Glutamatergic neuron (in vitro differentiated cells): Measurements from ENCODE around the gene PRKCE. TPM values are rescaled to one million over a fixed set of nuclear protein-coding genes. Genes with fewer than 3 reads are reported as not detected.

Experiments
- DNase-seq: peaks from one replicate; pipeline ENCODE4 v3.0.0; 2022
- H3K27ac Mint-ChIP-seq: one replicate; pipeline ENCODE4 v1.8.0; 2020; ENCODE audit warnings: mild to moderate bottlenecking, mixed read lengths, inconsistent platforms; ENCODE audit not compliant: unreplicated experiment
- H3K27me3 Mint-ChIP-seq: one replicate; pipeline ENCODE4 v1.8.0; 2020; ENCODE audit warnings: mild to moderate bottlenecking, moderate library complexity, mixed read lengths, inconsistent platforms; ENCODE audit not compliant: unreplicated experiment
- H3K36me3 Mint-ChIP-seq: one replicate; pipeline ENCODE4 v1.8.0; 2020; ENCODE audit warnings: mild to moderate bottlenecking, mixed read lengths, inconsistent platforms; ENCODE audit not compliant: unreplicated experiment
- H3K4me1 Mint-ChIP-seq: one replicate; pipeline ENCODE4 v1.8.0; 2020; ENCODE audit warnings: mild to moderate bottlenecking, low read depth, mixed read lengths, inconsistent platforms; ENCODE audit not compliant: unreplicated experiment
- H3K4me3 Mint-ChIP-seq: one replicate; pipeline ENCODE4 v1.8.0; 2020; ENCODE audit warnings: mild to moderate bottlenecking, mixed read lengths, inconsistent platforms; ENCODE audit not compliant: unreplicated experiment
- H3K9me3 Mint-ChIP-seq: one replicate; pipeline ENCODE4 v1.8.0; 2020; ENCODE audit warnings: mild to moderate bottlenecking, moderate library complexity, mixed read lengths, inconsistent platforms; ENCODE audit not compliant: unreplicated experiment
- total RNA-seq: library from RNA; stranded (reverse); fragmentation: NEBNext Ultra II Directional; extraction: Animal tissue kit (Norgen Biotek cat#: 25700); gene quantifications from one replicate; pipeline ENCODE4 v1.2.1, GENCODE V29; 2021; ENCODE audit not compliant: unreplicated experiment
- TF ChIP-seq, protein P1 (sequence below): fragments of 200-600 bp; sonication (generic); IDR thresholded peaks from one replicate; pipeline ENCODE4 v1.5.0; 2021; ENCODE audit not compliant: partially characterized antibody, unreplicated experiment

Gene PRKCE
- total RNA-seq, 1 donor from 2014 or later, result 74.8 TPM

DNA sequence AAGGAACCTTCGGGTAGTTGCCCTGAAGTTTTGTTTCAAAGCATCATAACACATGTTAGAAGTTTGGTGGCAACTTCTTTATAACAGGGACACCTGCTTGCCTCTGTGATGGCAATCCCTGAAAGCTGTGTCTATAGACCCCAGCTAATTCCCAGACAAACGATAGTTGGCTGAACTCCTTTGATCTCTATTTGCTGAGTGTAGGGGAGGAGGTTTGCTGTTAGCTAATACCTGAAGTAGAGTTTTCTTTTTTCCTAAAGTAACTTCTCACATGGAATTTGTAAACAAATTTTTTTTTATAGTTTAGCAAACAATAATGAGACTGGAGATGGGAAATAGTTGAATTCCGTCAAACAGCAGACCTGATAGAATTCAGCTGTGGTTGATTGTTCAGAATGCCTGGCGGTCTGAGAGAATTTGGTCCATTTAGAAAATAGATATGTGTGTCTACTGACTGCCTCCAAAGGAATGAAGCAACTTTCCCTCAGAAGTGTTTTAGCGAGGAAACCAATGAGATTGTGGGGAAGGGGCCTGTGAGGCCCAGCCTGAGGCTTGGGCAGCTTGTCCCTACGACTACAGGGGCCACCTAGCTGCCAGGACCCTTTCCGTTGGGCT, 522.3 kb downstream of the PRKCE start:
- Mint-ChIP-seq H3K4me3 (no peak overlapping the region), H3K4me1 (no peaks in the 10 kb centered on the region), H3K9me3 (no peaks in the 10 kb centered on the region), H3K27me3 (no peaks in the 10 kb centered on the region), H3K27ac (no peak overlapping the region), H3K36me3 (no peaks in the 10 kb centered on the region)
- TF ChIP-seq, protein P1, sequence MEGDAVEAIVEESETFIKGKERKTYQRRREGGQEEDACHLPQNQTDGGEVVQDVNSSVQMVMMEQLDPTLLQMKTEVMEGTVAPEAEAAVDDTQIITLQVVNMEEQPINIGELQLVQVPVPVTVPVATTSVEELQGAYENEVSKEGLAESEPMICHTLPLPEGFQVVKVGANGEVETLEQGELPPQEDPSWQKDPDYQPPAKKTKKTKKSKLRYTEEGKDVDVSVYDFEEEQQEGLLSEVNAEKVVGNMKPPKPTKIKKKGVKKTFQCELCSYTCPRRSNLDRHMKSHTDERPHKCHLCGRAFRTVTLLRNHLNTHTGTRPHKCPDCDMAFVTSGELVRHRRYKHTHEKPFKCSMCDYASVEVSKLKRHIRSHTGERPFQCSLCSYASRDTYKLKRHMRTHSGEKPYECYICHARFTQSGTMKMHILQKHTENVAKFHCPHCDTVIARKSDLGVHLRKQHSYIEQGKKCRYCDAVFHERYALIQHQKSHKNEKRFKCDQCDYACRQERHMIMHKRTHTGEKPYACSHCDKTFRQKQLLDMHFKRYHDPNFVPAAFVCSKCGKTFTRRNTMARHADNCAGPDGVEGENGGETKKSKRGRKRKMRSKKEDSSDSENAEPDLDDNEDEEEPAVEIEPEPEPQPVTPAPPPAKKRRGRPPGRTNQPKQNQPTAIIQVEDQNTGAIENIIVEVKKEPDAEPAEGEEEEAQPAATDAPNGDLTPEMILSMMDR, result no peak
- DNase-seq, result no peak

DNA sequence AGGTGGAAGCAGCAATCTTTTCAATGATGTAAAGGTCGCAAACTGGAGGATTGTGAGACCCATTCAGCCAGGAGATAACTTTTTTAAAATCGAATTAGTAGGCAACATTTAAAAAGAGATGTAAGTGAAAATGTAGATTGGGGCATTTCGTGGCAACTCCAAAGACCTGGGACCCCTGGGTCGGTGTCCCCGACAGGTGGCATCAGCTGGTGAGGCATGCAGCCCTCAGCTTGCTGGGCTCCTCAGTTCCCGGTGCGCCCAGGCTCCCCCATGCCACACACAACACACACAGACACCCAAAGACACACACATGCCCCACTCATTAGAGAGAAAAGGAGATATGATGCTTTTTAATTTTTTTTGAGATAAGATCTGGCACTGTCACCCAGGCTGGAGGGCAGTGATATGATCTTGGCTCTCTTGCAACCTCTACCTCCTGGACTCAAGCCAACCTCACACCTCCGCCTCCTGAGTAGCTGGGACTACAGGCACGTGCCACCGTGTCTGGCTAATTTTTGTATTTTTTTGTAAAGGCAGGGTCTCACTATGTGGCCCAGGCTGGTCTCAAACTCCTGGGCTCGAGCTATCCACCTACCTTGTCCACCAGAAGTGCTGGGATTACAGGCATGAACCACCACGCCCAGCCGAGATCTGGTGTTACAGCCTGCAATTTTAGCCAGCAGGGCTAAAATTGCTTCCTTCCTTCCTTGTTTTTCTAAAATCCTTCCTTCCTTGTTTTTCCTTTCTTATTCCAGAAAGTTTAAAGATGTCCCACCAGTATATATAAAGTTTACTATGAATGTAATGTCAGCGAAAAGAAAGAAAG, 523.1 kb downstream of the PRKCE start:
- no peak overlapping the region for H3K27ac Mint-ChIP-seq
- H3K4me3 Mint-ChIP-seq, result no peak overlapping the region
- H3K36me3 Mint-ChIP-seq, result no peaks in the 10 kb centered on the region
- no peak for DNase-seq
- TF ChIP-seq, protein P1, result no peak
- peaks cover 4% of the 10 kb centered on the region for H3K4me1 Mint-ChIP-seq
- H3K27me3 Mint-ChIP-seq, result no peaks in the 10 kb centered on the region
- H3K9me3 Mint-ChIP-seq, result no peaks in the 10 kb centered on the region

DNA sequence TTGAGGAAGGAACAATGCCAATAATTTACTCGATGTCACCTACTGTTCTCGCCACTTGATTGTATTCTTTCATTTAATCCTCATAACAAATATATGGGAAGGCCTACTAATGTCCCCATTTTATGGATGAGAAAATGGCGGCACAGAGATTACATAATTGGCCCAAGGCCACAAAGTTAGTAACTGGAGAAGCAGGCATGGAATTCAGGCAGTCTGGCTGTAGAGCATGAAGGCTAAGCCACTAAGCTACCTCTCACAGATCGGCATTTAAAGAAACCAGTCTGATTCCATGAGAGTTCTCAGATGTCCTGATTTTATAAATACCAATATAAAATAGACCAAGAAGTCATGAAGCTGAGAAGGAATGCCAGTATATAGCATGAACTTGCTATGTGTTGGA, 523.9 kb downstream of the PRKCE start:
- Mint-ChIP-seq H3K4me3 (no peak overlapping the region), H3K27ac (no peak overlapping the region), H3K9me3 (no peaks in the 10 kb centered on the region), H3K27me3 (peaks cover 3% of the 10 kb centered on the region), H3K4me1 (peaks cover 4% of the 10 kb centered on the region), H3K36me3 (peaks cover 6% of the 10 kb centered on the region)
- no peak for DNase-seq
- TF ChIP-seq, protein P1, result no peak

DNA sequence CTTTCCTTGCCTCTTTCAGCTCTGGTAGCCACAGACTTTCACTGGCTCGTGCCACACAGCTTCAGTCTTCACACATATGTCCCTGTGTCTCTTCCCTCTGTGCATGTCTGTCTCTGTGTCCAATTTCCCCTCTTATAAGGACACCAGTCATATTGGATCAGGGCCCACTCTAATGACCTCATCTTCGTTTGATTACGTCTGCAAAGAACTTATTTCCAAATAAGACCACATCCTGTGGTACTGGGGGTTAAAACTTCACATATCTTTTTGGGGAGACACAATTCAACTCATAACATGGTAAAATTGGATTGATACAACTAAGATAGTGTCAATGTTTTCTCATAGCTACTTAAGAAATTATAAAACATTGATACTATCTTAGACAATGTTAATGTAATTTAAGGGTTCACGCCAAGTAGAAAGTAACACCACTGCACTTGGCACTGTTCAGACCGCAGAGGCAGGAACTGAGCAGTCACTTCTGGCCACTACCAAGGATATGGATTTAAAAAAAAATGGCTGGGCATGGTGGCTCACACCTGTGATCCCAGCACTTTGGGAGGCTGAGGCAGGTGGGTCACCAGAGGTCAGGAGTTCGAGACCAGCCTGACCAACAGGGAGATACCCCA, 526.1 kb downstream of the PRKCE start:
- Mint-ChIP-seq H3K27me3 (peaks cover 6% of the 10 kb centered on the region), H3K27ac (no peak overlapping the region), H3K4me3 (no peak overlapping the region), H3K4me1 (peaks cover 4% of the 10 kb centered on the region), H3K36me3 (peaks cover 6% of the 10 kb centered on the region), H3K9me3 (peaks cover 3% of the 10 kb centered on the region)
- DNase-seq, result no peak
- TF ChIP-seq, protein P1, result no peak
